ENCODE data around the gene DIAPH2.

DNA sequence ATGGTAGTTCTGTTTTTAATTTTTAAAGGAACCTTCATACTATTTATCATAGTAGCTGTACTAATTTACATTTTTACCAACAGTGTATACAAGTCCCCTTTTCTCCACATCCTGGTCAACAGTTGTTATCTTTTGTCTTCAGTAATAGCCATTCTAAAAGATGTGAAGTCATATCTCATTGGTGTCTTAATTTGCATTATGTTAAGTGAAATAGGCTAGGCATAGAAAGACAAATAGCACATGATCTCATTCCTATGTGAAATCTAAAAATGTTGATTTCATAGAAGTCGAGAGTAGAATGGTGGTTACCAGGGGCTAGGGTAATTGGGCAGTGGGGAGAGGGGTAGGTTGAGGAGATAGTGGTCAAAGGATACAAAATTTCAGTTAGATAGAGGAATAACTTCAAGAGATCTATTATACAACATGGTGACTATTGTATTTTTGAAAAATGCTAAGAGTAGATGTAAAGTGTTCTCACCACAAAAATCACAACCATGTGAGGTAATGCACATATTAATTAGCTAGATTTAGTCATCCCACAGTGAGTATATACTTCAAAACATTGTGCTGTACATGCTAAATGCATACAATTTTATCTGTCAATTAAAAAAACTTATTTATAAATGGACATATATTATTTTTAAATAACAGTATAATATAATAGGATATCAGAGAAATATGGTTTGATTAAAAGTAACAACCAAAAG, 58.9 kb downstream of the DIAPH2 start:
- TF ChIP-seq POLR2A (IDR thresholded peaks at IDR 0.05; ENCODE audit: low read depth, low read length) (no peak), TAF1 (IDR thresholded peaks at IDR 0.05; ENCODE audit: low read depth, low read length) (no peak)

All from GM12891 (cell line).